NCI-H146 (cell line): Measurements from ENCODE around the gene SEMA3C.

ENCODE experiments used
- DNase-seq: peaks from one replicate; lab custom pipeline; 2025; lab: John Stamatoyannopoulos, UW

SEMA3C gene

GRCh38 chr7:80823057-80823456 is 95.8 kb downstream of the SEMA3C start:
- DNase-seq, result no peak

GRCh38 chr7:80821771-80822319 is 97.0 kb downstream of the SEMA3C start:
- DNase-seq, result no peak

GRCh38 chr7:80819503-80819902 is 99.3 kb downstream of the SEMA3C start:
- no peak for DNase-seq

GRCh38 chr7:80818181-80818580 is 100.7 kb downstream of the SEMA3C start:
- no peak for DNase-seq

- DNase-seq, result no peak
Measured at GRCh38 chr7:80816806-80817205, 102.0 kb downstream of the SEMA3C start.

- DNase-seq, result no peak
Measured at GRCh38 chr7:80815733-80816132, 103.1 kb downstream of the SEMA3C start.

- DNase-seq, result no peak
Measured at GRCh38 chr7:80809545-80809944, 109.3 kb downstream of the SEMA3C start.

GRCh38 chr7:80807166-80807900 is 111.5 kb downstream of the SEMA3C start:
- DNase-seq, result no peak

GRCh38 chr7:80806663-80807062 is 112.2 kb downstream of the SEMA3C start:
- no peak for DNase-seq

GRCh38 chr7:80804589-80804988 is 114.3 kb downstream of the SEMA3C start:
- no peak for DNase-seq

- DNase-seq, result no peak
Measured at GRCh38 chr7:80802527-80802926, 116.3 kb downstream of the SEMA3C start.

GRCh38 chr7:80794631-80795573 is 123.9 kb downstream of the SEMA3C start:
- DNase-seq, result no peak

- DNase-seq, result no peak
Measured at GRCh38 chr7:80791509-80791929, 127.3 kb downstream of the SEMA3C start.

- no peak for DNase-seq
Measured at GRCh38 chr7:80790877-80791276, 128.0 kb downstream of the SEMA3C start.

- no peak for DNase-seq
Measured at GRCh38 chr7:80787721-80788120, 131.1 kb downstream of the SEMA3C start.

GRCh38 chr7:80785961-80786536 is 132.8 kb downstream of the SEMA3C start:
- no peak for DNase-seq

GRCh38 chr7:80785276-80785675 is 133.6 kb downstream of the SEMA3C start:
- DNase-seq, result no peak

GRCh38 chr7:80783678-80784327 is 135.0 kb downstream of the SEMA3C start:
- no peak for DNase-seq

- DNase-seq, result no peak
Measured at GRCh38 chr7:80783186-80783677, 135.6 kb downstream of the SEMA3C start.

GRCh38 chr7:80781561-80781979 is 137.3 kb downstream of the SEMA3C start:
- no peak for DNase-seq

- no peak for DNase-seq
Measured at GRCh38 chr7:80781146-80781545, 137.7 kb downstream of the SEMA3C start.

GRCh38 chr7:80779456-80779855 is 139.4 kb downstream of the SEMA3C start:
- DNase-seq, result no peak
